OCI-LY7 (cell line): ENCODE measurements around the gene SLC25A21. TPM values are rescaled to one million over a fixed set of nuclear protein-coding genes. Genes with fewer than 3 reads are reported as not detected.

Source experiments
- BruUV-seq: library from RNA; stranded (reverse); fragments of 400-500 nt; replicated peaks from 2 replicates; lab custom pipeline; 2021; lab: Mats Ljungman, UMichigan
- CTCF ChIA-PET: fragments of 300-600 bp; sonication (Branson Sonifier 250); formaldehyde crosslinking; loops from one replicate; lab custom pipeline; 2022; ENCODE audit warnings: antibody characterized with exemption; ENCODE audit not compliant: unreplicated experiment; lab: Charles Lee
- POLR2A ChIA-PET: fragments of 300-600 bp; sonication (Branson Sonifier 250); formaldehyde crosslinking; loops from one replicate; lab custom pipeline; 2022; ENCODE audit warnings: antibody characterized with exemption; lab: Charles Lee
- DNase-seq: peaks from one replicate; pipeline ENCODE4 v3.0.0-alpha.2; 2015; ENCODE audit warnings: low spot score
- H2AFZ ChIP-seq: fragments of 200-600 bp; sonication (generic), shearing (Covaris generic); 2 replicates; pipeline ENCODE4 v1.6.1; 2014; ENCODE audit warnings: mild to moderate bottlenecking, antibody characterized with exemption, low read length, moderate library complexity
- H3K27ac ChIP-seq: fragments of 200-600 bp; sonication (generic); 2 replicates; pipeline ENCODE4 v1.5.1; 2014; ENCODE audit warnings: mixed run types, low read depth, mild to moderate bottlenecking, moderate library complexity, low read length, inconsistent platforms; ENCODE audit not compliant: poor library complexity, severe bottlenecking
- H3K36me3 ChIP-seq: fragments of 200-600 bp; sonication (generic); 2 replicates; pipeline ENCODE4 v1.6.1; 2014; ENCODE audit warnings: mild to moderate bottlenecking, antibody characterized with exemption, low read length, moderate library complexity, mixed read lengths; ENCODE audit not compliant: insufficient read depth
- H3K4me1 ChIP-seq: fragments of 200-600 bp; sonication (generic); 2 replicates; pipeline ENCODE4 v1.5.1; 2014; ENCODE audit warnings: mild to moderate bottlenecking, low read length; ENCODE audit not compliant: insufficient read depth, poor library complexity, severe bottlenecking
- H3K4me2 ChIP-seq: fragments of 200-600 bp; sonication (generic); 2 replicates; pipeline ENCODE4 v1.6.1; 2014; ENCODE audit warnings: mild to moderate bottlenecking, low read length
- H3K4me3 ChIP-seq: fragments of 200-600 bp; sonication (generic); 2 replicates; pipeline ENCODE4 v1.5.1; 2014; ENCODE audit warnings: mild to moderate bottlenecking, low read depth, low read length; ENCODE audit not compliant: poor library complexity, severe bottlenecking
- H3K79me2 ChIP-seq: fragments of 200-600 bp; sonication (generic); 2 replicates; pipeline ENCODE4 v1.6.1; 2016; ENCODE audit warnings: low read depth, mild to moderate bottlenecking, low read length, moderate library complexity, mixed read lengths; ENCODE audit not compliant: insufficient read depth
- H3K9me2 ChIP-seq: fragments of 200-600 bp; sonication (generic); 2 replicates; pipeline ENCODE4 v1.6.1; 2016; ENCODE audit warnings: mild to moderate bottlenecking, low read length, mixed read lengths; ENCODE audit not compliant: insufficient read depth
- H3K9me3 ChIP-seq: fragments of 200-600 bp; sonication (generic); 2 replicates; pipeline ENCODE4 v1.6.1; 2014; ENCODE audit warnings: mild to moderate bottlenecking, mixed run types, low read length, mixed read lengths
- H4K20me1 ChIP-seq: fragments of 200-600 bp; sonication (generic); 2 replicates; pipeline ENCODE4 v1.6.1; 2014; ENCODE audit warnings: mild to moderate bottlenecking, antibody characterized with exemption, low read length, moderate library complexity, mixed read lengths; ENCODE audit not compliant: insufficient read depth
- CTCF ChIP-seq: fragments of 200-600 bp; sonication (generic); conservative IDR thresholded peaks from 2 replicates; pipeline ENCODE4 v1.5.1; 2014; ENCODE audit warnings: mild to moderate bottlenecking, antibody characterized with exemption, low read length, moderate library complexity, mixed read lengths
- EZH2phosphoT487 ChIP-seq: fragments of 200-600 bp; sonication (generic); IDR thresholded peaks from 2 replicates; pipeline ENCODE4 v1.6.1; 2018; ENCODE audit warnings: low read depth, borderline replicate concordance, mild to moderate bottlenecking, mixed run types, antibody characterized with exemption, low read length, moderate library complexity, mixed read lengths
- intact Hi-C: fragments of 100-400 bp; cut with micrococcal nuclease; formaldehyde crosslinking; loops from one replicate; pipeline ENCODE4 v1.10.0; 2022; ENCODE audit not compliant: unreplicated experiment
- total RNA-seq, 2 experiments: library from RNA; depleted of rRNA in 1 of 2; stranded (reverse); fragments of >200 nt in 1 of 2; shearing (Covaris generic) in 1 of 2; gene quantifications; 2 replicates each; pipeline ENCODE4 v1.2.3, GENCODE V29; 2014 to 2022

The SLC25A21 gene
- total RNA-seq, 2 experiments from 2014 or later, result not detected

DNA sequence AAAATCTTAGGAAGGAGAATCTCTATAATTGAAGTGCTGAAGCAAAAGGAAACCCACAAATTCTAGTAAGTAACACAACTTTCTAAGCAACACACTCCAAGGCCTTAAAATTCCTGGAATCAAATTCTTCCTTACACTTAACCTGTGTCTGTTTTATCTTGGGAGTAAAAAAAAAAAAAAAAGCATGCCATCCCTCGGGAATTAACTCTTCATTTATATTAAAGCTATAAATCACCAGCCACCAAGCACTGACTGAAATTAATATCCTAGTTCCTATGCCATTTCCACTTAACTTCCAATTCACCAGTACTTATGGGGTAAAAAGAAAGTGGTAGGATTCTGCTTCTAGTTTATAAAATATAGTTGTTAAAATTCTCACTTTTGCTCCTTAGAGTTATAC, 238.1 kb downstream of the SLC25A21 start:
- H3K9me2 ChIP-seq, result no peaks in the 10 kb centered on the region
- CTCF ChIA-PET, result interaction anchor here (0.5 kb wide), 1 partner anchor 865 kb away, joined by 5 read pairs; no protein-coding TSS in a partner anchor
- H3K4me2 ChIP-seq, result no peak overlapping the region
- H3K27ac ChIP-seq, result no peak overlapping the region
- H3K36me3 ChIP-seq, result no peaks in the 10 kb centered on the region
- no peak for DNase-seq
- no peaks in the 10 kb centered on the region for H3K79me2 ChIP-seq
- no peak overlapping the region for H2AFZ ChIP-seq
- no peaks in the 10 kb centered on the region for H4K20me1 ChIP-seq
- no peaks in the 10 kb centered on the region for H3K9me3 ChIP-seq
- no TSS peak for BruUV-seq
- POLR2A ChIA-PET, result no interaction called here
- intact Hi-C loops, result no loop called here
- no peaks in the 10 kb centered on the region for H3K4me1 ChIP-seq
- no peak overlapping the region for H3K4me3 ChIP-seq
- TF ChIP-seq CTCF (no peak), EZH2phosphoT487 (no peak)

GRCh38 chr14:36931791-36932190, 240.6 kb downstream of the SLC25A21 start:
- Histone ChIP-seq H3K27ac (no peak overlapping the region), H3K36me3 (no peaks in the 10 kb centered on the region), H3K4me3 (no peak overlapping the region), H3K9me3 (no peaks in the 10 kb centered on the region), H3K79me2 (no peaks in the 10 kb centered on the region), H2AFZ (no peak overlapping the region), H3K4me1 (no peaks in the 10 kb centered on the region), H3K4me2 (no peak overlapping the region), H3K9me2 (no peaks in the 10 kb centered on the region), H4K20me1 (no peaks in the 10 kb centered on the region)
- TF ChIP-seq EZH2phosphoT487, result no peak
- no peak for TF ChIP-seq CTCF
- intact Hi-C loops, result no loop called here
- ChIA-PET CTCF (no interaction called here), POLR2A (no interaction called here)
- DNase-seq, result no peak
- no TSS peak for BruUV-seq

GRCh38 chr14:36928432-36928831, 244.0 kb downstream of the SLC25A21 start:
- CTCF ChIA-PET, result no interaction called here
- Histone ChIP-seq H3K36me3 (no peaks in the 10 kb centered on the region), H3K4me3 (no peak overlapping the region), H3K79me2 (no peaks in the 10 kb centered on the region), H3K4me2 (no peak overlapping the region), H3K9me2 (no peaks in the 10 kb centered on the region), H3K27ac (no peak overlapping the region), H4K20me1 (no peaks in the 10 kb centered on the region), H2AFZ (no peak overlapping the region), H3K4me1 (no peaks in the 10 kb centered on the region), H3K9me3 (no peaks in the 10 kb centered on the region)
- BruUV-seq, result no TSS peak
- POLR2A ChIA-PET, result interaction anchor here (0.6 kb wide), 1 partner anchor 375 kb away, joined by 4 read pairs; no protein-coding TSS in a partner anchor
- DNase-seq, result no peak
- intact Hi-C loops, result no loop called here
- TF ChIP-seq CTCF (no peak), EZH2phosphoT487 (no peak)
